ENCODE data around the gene LLGL2.

Gene LLGL2

DNA sequence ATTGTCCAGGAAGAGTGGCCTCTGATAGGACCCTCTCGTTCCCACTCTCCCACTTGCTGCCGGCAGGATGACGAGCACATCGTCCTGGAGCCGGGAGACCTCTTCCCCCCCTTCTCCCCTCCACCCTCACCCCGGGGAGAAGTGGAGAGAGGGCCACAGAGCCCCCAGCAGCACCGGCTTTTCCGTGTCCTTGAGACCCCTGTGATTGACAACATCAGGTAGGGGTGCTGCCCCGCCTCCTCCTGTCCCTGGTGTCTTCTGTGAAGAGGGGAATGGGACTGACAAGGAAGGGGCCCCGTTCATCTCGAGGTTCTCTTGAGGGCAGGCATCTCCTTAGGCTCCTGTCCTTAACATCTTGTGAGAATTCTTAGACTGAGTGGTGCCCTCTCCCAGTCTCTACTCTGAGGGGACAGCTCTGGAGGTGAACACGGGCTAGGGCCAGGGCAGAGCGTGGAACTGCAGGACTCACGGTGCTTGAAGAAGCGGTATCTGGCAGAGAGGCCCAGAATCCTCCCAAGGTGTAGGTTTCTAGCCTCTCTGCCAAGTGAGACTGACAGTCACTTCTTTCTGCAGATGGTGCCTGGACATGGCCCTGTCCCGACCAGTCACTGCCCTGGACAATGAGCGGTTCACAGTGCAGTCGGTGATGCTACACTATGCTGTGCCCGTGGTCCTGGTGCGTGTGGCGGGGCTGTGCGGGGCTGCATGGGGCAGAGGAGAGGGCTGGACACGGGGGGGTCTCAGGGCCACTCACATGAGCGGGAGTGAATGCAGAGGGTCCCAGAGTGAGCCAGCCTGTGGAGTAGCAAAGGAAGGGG, 36.6 kb upstream of the LLGL2 start:
- H3K9ac ChIP-seq (ENCODE audit: low read depth, low read length), result no peak overlapping the region
- no peaks in the 10 kb centered on the region for H3K4me1 ChIP-seq (ENCODE audit: insufficient read depth, low read length)

DNA sequence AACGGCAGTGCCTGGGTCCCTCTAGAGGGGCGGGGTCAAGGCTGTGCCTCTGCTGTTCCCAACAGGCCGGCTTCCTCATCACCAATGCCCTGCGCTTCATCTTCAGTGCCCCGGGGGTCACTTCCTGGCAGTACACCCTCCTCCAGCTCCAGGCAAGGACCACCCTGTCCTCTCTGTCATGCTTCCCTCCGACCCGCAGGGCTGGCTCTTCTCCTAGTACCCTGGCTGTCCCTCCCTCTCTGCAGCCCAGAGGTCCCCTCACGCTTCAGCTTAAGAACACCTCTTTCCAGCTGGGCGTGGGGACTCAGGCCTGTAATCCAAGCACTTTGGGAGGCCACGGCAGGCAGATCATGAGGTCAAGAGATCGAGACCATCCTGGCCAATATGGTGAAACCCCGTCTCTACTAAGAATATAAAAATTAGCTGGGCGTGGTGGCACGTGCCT, 36.0 kb upstream of the LLGL2 start:
- Histone ChIP-seq H3K4me1 (ENCODE audit: insufficient read depth, low read length) (no peaks in the 10 kb centered on the region), H3K36me3 (ENCODE audit: insufficient read depth, low read length) (0 out of 2 replicates have a peak, but pooled peaks cover under 1% of the 10 kb centered on the region), H3K9ac (ENCODE audit: low read depth, low read length) (no peak overlapping the region), H3K9me3 (ENCODE audit: control insufficient read depth, insufficient read depth, low read length) (no peaks in the 10 kb centered on the region)

More for the DNA sequence above, 36.6 kb upstream of the LLGL2 start:
- Histone ChIP-seq H3K36me3 (ENCODE audit: insufficient read depth, low read length) (no peaks in the 10 kb centered on the region), H3K9me3 (ENCODE audit: control insufficient read depth, insufficient read depth, low read length) (no peaks in the 10 kb centered on the region)

DNA sequence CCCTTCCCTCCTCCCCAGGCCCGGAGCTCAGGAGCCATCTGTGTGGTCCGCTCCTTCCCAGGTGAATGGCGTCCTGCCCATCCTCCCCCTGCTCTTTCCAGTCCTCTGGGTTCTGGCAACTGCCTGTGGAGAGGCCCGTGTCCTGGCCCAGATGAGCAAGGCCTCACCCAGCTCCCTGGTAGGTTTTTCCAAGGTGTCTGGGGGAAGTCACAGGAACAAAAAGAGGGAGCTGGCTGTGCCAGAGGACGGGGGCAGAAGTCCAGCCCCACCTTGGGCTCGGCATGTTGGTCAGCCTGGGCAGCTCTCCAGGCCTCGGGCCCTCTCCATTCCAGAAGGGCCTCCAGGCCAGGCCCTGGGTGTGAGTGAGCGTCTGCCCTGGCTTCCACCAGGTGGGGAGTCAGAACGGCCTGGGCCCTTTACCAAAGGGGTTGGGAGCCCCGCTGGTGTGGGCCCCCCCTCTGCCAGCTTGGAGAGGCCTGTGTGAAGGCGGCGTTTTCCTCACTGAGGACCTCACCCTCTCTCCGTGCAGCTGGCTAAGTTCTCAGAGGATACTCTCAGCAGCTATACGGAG, 35.2 kb upstream of the LLGL2 start:
- no peaks in the 10 kb centered on the region for H3K4me1 ChIP-seq (ENCODE audit: insufficient read depth, low read length)

DNA sequence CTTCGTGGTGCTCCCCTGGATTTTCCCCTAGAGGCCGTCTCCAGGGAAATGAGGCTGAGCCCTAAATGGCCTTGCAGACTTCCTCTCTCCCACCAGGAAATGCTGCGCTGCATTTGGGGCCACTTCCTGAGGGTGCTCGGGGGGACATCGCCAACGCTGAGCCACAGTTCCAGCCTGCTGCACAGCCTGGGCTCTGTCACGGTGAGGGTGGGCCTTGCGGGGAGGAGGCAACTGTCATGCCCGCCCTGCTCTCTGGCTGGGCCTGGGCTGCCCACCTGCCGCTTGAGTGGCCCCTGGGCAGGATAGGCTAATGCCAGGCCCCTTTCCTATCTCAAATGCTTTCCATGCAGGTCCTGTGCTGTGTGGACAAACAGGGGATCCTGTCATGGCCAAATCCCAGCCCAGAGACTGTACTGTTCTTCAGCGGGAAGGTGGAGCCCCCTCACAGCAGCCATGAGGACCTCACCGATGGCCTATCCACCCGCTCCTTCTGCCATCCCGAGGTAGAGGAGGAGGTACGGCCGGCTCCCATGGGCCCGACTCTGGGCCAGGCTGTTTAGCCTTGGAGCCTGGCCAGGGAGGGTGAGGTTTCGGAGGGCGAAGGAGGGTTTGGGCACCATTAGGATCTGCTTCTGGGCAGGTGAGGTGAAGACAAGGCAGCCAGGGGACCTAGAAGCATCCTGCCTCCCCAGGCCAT, 34.4 kb upstream of the LLGL2 start:
- Histone ChIP-seq H3K4me1 (ENCODE audit: insufficient read depth, low read length) (no peaks in the 10 kb centered on the region), H3K9ac (ENCODE audit: low read depth, low read length) (no peak overlapping the region), H3K9me3 (ENCODE audit: control insufficient read depth, insufficient read depth, low read length) (no peaks in the 10 kb centered on the region), H3K36me3 (ENCODE audit: insufficient read depth, low read length) (peaks cover 6% of the 10 kb centered on the region; the same call in 1 of the 2 replicates)

More for the DNA sequence above, 35.2 kb upstream of the LLGL2 start:
- no peak overlapping the region for H3K9ac ChIP-seq (ENCODE audit: low read depth, low read length)
- 0 out of 2 replicates have a peak, but pooled peaks cover 4% of the 10 kb centered on the region for H3K36me3 ChIP-seq (ENCODE audit: insufficient read depth, low read length)
- no peaks in the 10 kb centered on the region for H3K9me3 ChIP-seq (ENCODE audit: control insufficient read depth, insufficient read depth, low read length)

DNA sequence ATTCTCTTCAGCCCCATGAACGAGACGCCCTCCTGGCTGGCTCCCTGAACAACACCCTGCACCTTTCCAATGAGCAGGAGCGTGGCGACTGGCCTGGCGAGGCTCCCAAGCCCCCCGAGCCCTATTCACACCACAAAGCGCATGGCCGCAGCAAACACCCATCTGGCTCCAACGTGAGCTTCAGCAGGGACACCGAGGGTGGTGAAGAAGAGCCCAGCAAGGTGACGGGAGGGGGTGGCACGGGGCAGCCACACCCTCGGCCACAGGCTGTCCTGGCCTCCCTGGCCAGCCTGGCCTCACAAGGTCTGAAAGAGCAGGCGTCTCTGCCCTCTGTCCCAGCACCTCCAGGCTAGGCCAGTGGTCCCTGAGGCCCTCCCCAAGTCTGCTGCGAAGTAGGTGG, 33.8 kb upstream of the LLGL2 start:
- Histone ChIP-seq H3K36me3 (ENCODE audit: insufficient read depth, low read length) (peaks cover 6% of the 10 kb centered on the region; the same call in 1 of the 2 replicates), H3K9ac (ENCODE audit: low read depth, low read length) (no peak overlapping the region), H3K9me3 (ENCODE audit: control insufficient read depth, insufficient read depth, low read length) (no peaks in the 10 kb centered on the region), H3K4me1 (ENCODE audit: insufficient read depth, low read length) (no peaks in the 10 kb centered on the region)

DNA sequence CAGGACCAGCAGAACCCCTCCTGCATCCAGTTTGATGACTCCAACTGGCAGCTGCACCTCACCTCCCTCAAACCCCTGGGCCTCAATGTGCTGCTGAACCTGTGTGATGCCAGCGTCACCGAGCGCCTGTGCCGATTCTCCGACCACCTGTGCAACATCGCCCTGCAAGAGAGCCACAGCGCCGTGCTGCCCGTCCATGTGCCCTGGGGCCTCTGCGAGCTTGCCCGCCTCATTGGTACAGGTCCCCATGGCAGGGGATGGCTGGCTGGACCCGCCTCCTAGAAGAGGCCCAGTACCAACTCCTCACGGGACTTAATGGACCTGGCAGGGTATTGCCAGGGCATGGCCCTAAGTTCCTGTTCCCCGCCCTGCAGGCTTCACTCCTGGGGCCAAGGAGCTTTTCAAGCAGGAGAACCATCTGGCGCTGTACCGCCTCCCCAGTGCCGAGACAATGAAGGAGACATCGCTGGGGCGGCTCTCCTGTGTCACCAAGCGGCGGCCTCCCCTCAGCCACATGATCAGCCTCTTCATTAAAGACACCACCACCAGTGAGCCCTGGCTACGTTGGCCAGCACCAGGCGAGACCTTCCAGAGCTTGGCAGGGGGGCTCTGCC, 32.8 kb upstream of the LLGL2 start:
- no peaks in the 10 kb centered on the region for H3K4me1 ChIP-seq (ENCODE audit: insufficient read depth, low read length)

DNA sequence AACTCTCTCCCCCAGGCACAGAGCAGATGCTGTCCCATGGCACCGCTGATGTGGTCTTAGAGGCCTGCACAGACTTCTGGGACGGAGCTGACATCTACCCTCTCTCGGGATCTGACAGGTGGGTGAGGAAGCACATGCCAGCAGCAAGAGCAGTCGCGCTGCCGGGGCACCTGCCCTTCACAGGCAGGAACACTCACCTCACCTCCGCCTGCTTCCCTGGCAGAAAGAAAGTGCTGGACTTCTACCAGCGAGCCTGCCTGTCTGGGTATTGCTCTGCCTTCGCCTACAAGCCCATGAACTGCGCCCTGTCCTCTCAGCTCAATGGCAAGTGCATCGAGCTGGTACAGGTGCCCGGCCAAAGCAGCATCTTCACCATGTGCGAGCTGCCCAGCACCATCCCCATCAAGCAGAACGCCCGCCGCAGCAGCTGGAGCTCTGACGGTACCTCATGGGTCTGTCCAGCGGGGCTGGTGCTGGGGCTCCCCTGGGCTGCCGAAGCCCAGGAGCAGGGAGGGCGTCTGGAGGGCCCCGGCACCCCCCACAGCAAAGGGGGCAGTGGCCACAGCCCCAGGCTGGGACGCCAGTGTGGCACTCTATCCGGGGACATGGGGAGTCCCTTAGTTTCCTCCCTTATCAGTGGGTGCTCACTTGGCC, 31.9 kb upstream of the LLGL2 start:
- Histone ChIP-seq H3K9ac (ENCODE audit: low read depth, low read length) (no peak overlapping the region), H3K4me1 (ENCODE audit: insufficient read depth, low read length) (no peaks in the 10 kb centered on the region), H3K9me3 (ENCODE audit: control insufficient read depth, insufficient read depth, low read length) (no peaks in the 10 kb centered on the region), H3K36me3 (ENCODE audit: insufficient read depth, low read length) (peaks cover 12% of the 10 kb centered on the region; the same call in 1 of the 2 replicates)

More for the DNA sequence above, 32.8 kb upstream of the LLGL2 start:
- Histone ChIP-seq H3K9ac (ENCODE audit: low read depth, low read length) (no peak overlapping the region), H3K36me3 (ENCODE audit: insufficient read depth, low read length) (peaks cover 8% of the 10 kb centered on the region; the same call in 1 of the 2 replicates), H3K9me3 (ENCODE audit: control insufficient read depth, insufficient read depth, low read length) (no peaks in the 10 kb centered on the region)

DNA sequence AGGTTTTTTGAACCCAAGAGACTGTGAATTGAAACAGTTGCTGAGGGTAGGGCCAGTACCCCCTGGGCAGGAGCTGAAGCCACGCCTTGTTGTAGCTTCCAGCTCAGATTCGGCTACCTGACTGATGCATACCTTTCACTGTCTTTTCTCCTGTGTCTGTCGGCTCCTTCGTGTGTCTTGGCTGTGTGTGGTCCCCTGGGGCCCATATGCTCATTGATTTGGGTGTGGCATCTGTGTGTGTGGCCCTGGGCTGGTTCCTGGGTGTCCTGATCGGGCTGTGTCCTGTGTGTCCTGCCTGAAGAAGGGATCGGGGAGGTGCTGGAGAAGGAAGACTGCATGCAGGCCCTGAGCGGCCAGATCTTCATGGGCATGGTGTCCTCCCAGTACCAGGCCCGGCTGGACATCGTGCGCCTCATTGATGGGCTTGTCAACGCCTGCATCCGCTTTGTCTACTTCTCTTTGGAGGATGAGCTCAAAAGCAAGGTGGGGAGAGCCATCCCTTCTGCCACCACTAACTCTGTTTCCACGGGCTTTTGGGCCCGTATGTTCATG, 31.1 kb upstream of the LLGL2 start:
- Histone ChIP-seq H3K9ac (ENCODE audit: low read depth, low read length) (no peak overlapping the region), H3K36me3 (ENCODE audit: insufficient read depth, low read length) (peaks cover 14% of the 10 kb centered on the region; the same call in 1 of the 2 replicates), H3K9me3 (ENCODE audit: control insufficient read depth, insufficient read depth, low read length) (no peaks in the 10 kb centered on the region), H3K4me1 (ENCODE audit: insufficient read depth, low read length) (no peaks in the 10 kb centered on the region; the same call in 1 of the 2 replicates)

DNA sequence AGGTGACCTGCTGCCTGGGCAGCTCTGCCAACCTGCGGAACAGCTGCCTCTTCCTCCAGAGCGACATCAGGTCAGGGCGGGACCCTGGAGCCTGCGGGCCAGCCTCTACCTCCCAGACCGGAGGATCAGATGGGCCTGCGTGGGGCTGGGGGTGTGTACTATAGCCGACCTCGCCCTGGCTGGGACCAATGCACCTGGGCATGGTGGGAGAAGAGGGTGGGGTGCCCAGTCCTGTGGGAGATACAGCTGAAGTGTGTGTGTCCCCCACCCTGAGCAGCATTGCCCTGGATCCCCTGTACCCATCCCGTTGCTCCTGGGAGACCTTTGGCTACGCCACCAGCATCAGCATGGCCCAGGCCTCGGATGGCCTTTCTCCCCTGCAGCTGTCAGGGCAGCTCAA, 29.5 kb upstream of the LLGL2 start:
- Histone ChIP-seq H3K4me1 (ENCODE audit: insufficient read depth, low read length) (no peaks in the 10 kb centered on the region; the same call in 1 of the 2 replicates), H3K9me3 (ENCODE audit: control insufficient read depth, insufficient read depth, low read length) (no peaks in the 10 kb centered on the region), H3K36me3 (ENCODE audit: insufficient read depth, low read length) (peaks cover 14% of the 10 kb centered on the region; the same call in 1 of the 2 replicates), H3K9ac (ENCODE audit: low read depth, low read length) (no peak overlapping the region)

DNA sequence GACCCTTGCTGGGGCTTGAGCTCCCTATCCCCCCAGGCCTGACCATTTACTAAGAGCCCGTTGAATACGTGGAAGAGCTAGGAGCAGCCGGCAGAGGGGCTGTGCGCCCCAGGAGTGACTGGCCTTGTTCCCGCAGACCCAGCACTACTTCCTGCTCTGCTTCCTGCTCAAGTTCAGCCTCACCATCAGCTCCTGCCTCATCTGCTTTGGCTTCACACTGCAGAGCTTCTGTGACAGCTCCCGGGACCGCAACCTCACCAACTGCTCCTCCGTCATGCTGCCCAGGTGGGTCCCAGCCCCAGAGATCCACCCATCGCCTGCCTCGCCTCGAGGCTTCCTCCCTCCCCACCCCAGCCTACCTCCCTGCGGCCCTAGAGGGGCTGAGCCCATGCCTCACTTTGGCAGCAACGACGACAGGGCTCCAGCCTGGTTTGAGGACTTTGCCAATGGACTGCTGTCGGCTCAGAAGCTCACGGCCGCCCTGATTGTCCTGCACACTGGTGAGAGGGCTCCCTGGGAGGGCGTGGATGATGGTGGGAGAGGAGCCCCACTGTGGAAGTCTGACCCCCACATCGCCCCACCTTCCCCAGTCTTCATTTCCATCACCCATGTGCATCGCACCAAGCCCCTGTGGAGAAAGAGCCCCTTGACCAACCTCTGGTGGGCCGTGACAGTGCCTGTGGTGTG, 27.3 kb upstream of the LLGL2 start:
- Histone ChIP-seq H3K9me3 (ENCODE audit: control insufficient read depth, insufficient read depth, low read length) (no peaks in the 10 kb centered on the region), H3K4me1 (ENCODE audit: insufficient read depth, low read length) (no peaks in the 10 kb centered on the region; the same call in 1 of the 2 replicates), H3K36me3 (ENCODE audit: insufficient read depth, low read length) (peaks cover 18% of the 10 kb centered on the region), H3K9ac (ENCODE audit: low read depth, low read length) (no peak overlapping the region)

DNA sequence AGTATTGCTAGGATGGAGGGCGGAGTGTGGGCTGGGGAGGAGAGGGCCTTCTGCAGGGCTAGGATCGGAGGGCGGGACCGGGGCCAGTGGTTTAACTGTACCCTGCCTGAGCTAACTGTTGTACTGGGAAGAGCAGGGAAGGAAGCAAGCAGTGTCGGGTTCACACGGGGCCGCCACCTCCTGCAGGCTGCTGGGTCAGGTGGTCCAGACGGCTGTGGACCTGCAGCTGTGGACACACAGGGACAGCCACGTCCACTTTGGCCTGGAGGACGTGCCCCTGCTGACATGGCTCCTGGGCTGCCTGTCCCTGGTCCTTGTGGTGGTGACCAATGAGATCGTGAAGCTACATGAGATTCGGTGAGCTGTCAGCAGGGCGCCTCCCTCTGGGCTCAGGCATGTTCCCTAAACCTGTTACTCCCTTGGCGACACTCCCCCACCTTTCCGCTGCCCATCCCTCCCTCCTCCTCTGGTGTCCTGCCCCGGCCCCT, 26.7 kb upstream of the LLGL2 start:
- H3K4me1 ChIP-seq (ENCODE audit: insufficient read depth, low read length), result no peaks in the 10 kb centered on the region; the same call in 1 of the 2 replicates
- no peaks in the 10 kb centered on the region for H3K9me3 ChIP-seq (ENCODE audit: control insufficient read depth, insufficient read depth, low read length)
- peaks cover 18% of the 10 kb centered on the region for H3K36me3 ChIP-seq (ENCODE audit: insufficient read depth, low read length)
- H3K9ac ChIP-seq (ENCODE audit: low read depth, low read length), result no peak overlapping the region

DNA sequence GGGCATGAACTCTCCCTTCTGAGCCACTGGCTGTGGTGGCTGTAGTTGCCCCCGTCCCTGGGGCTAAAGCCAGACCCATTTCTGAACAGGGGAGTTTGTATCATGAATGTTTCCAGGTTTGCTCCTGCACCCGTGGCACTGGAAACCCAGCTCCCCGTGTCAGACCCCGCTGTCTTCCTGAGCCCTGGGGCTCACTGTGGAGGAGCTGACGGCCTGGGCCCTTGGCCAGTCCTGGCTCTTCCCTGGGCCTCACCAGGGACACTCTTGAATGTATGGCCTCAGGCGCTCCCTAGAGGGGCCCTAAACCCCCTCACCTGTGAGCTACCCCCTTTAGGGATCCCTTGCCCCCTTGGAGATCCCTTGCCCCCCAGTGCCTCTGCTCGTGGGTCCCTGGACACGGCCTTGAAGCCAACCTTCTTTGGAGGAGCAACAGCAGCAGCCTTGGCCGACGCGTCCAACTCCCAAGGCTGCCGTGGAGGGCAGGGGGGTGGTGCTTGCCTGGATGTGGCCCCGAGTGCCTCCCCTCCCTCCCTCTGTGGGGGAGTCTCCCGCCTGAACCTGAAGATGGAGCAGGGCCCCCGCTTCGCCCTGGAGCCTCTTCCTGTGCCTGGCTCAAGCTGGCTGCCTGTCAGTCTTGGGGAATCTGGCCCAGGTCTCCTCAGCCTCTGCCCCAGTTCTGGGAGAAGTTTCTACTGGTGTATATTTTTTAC, 26.0 kb upstream of the LLGL2 start:
- Histone ChIP-seq H3K4me1 (ENCODE audit: insufficient read depth, low read length) (no peaks in the 10 kb centered on the region; the same call in 1 of the 2 replicates), H3K9ac (ENCODE audit: low read depth, low read length) (no peak overlapping the region), H3K9me3 (ENCODE audit: control insufficient read depth, insufficient read depth, low read length) (no peaks in the 10 kb centered on the region), H3K36me3 (ENCODE audit: insufficient read depth, low read length) (peaks cover 18% of the 10 kb centered on the region)
